KMS-11 (cell line): ENCODE results near the gene NRXN3.

Experiments used
- H2AFZ ChIP-seq: fragments of 200-600 bp; sonication (generic); 2 replicates; pipeline ENCODE4 v1.6.1; 2016; ENCODE audit warnings: antibody characterized with exemption, mixed run types, low read depth
- H3K27ac ChIP-seq: fragments of 200-600 bp; sonication (generic); 2 replicates; pipeline ENCODE4 v1.6.1; 2016; ENCODE audit warnings: mild to moderate bottlenecking, mixed run types
- H3K27me3 ChIP-seq: fragments of 200-600 bp; sonication (generic); 2 replicates; pipeline ENCODE4 v1.6.1; 2017; ENCODE audit warnings: mild to moderate bottlenecking, low read depth, mixed run types, moderate library complexity; ENCODE audit not compliant: insufficient read depth
- H3K36me3 ChIP-seq: fragments of 200-600 bp; sonication (generic); 2 replicates; pipeline ENCODE4 v1.6.1; 2017; ENCODE audit warnings: mild to moderate bottlenecking, mixed run types; ENCODE audit not compliant: insufficient read depth
- H3K4me1 ChIP-seq: fragments of 200-600 bp; sonication (generic); 2 replicates; pipeline ENCODE4 v1.6.1; 2016; ENCODE audit warnings: mild to moderate bottlenecking, low read depth, mixed run types; ENCODE audit not compliant: poor library complexity, severe bottlenecking
- H3K4me2 ChIP-seq: fragments of 200-600 bp; sonication (generic); 2 replicates; pipeline ENCODE4 v1.7.0; 2016; ENCODE audit warnings: mild to moderate bottlenecking, mixed run types
- H3K4me3 ChIP-seq: fragments of 200-600 bp; sonication (generic); IDR thresholded peaks from 2 replicates; pipeline ENCODE4 v1.6.1; 2017; ENCODE audit warnings: low read depth, low read length, mixed read lengths; ENCODE audit not compliant: insufficient read depth
- H3K79me2 ChIP-seq: fragments of 200-600 bp; sonication (generic); 2 replicates; pipeline ENCODE4 v1.6.1; 2016; ENCODE audit warnings: low read depth, mixed run types; ENCODE audit not compliant: insufficient read depth
- H3K9ac ChIP-seq: fragments of 200-600 bp; sonication (generic); 2 replicates; pipeline ENCODE4 v1.6.1; 2016; ENCODE audit warnings: mild to moderate bottlenecking, mixed run types
- H4K20me1 ChIP-seq: fragments of 200-600 bp; sonication (generic); 2 replicates; pipeline ENCODE4 v1.6.1; 2016; ENCODE audit warnings: mild to moderate bottlenecking, mixed run types; ENCODE audit not compliant: insufficient read depth
- TF ChIP-seq, protein P1 (sequence below): fragments of 200-600 bp; sonication (generic); conservative IDR thresholded peaks from 2 replicates; pipeline ENCODE4 v1.6.1; 2017; ENCODE audit warnings: low read depth, mild to moderate bottlenecking, antibody characterized with exemption, low read length, moderate library complexity, mixed read lengths

Gene NRXN3

DNA sequence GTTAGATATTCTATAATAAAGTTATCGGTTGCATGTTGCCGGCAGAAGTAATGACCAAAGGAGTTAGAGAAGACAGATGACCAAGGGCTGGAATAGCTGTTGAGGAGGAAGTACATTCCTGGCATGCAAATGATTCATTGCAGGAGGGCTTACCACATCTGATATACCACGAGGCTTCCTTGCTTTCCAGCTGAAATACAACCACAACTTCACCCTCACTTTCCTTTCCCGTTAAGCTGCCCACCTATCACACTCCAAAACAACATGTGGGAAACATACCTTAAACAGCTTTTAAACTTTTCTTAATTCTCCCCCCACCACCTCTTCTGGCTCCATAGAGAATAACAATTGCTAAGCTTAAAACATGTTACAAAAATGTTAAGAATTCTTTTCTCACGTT, 594.1 kb downstream of the NRXN3 start:
- Histone ChIP-seq H3K9ac (no peak overlapping the region), H3K79me2 (no peaks in the 10 kb centered on the region), H3K36me3 (no peaks in the 10 kb centered on the region), H2AFZ (no peak overlapping the region), H3K4me1 (no peaks in the 10 kb centered on the region), H3K4me2 (no peak overlapping the region), H4K20me1 (no peaks in the 10 kb centered on the region), H3K27me3 (no peaks in the 10 kb centered on the region), H3K4me3 (no peak overlapping the region), H3K27ac (no peak overlapping the region)
- TF ChIP-seq, protein P1, sequence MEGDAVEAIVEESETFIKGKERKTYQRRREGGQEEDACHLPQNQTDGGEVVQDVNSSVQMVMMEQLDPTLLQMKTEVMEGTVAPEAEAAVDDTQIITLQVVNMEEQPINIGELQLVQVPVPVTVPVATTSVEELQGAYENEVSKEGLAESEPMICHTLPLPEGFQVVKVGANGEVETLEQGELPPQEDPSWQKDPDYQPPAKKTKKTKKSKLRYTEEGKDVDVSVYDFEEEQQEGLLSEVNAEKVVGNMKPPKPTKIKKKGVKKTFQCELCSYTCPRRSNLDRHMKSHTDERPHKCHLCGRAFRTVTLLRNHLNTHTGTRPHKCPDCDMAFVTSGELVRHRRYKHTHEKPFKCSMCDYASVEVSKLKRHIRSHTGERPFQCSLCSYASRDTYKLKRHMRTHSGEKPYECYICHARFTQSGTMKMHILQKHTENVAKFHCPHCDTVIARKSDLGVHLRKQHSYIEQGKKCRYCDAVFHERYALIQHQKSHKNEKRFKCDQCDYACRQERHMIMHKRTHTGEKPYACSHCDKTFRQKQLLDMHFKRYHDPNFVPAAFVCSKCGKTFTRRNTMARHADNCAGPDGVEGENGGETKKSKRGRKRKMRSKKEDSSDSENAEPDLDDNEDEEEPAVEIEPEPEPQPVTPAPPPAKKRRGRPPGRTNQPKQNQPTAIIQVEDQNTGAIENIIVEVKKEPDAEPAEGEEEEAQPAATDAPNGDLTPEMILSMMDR: no peak

DNA sequence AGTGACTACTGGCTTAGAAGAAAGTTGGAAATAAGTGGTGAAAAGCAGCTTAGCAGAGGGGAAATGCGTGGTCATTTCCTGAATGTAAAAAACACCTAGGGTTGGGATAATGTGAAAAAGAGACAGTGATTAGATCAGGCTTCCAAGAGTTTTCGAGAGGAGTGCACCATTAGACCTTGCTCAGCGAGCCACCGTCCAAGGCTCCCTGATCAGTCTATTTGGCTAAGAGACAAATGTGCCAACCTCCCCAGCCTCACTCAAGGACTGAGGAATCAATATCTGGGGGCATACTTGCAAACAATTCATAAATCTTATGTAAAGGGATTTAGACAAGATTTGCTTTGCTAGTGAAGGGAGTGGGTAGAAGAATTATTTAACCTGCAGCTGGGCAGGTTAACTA, 594.5 kb downstream of the NRXN3 start:
- Histone ChIP-seq H3K36me3 (no peaks in the 10 kb centered on the region), H3K79me2 (no peaks in the 10 kb centered on the region), H3K27me3 (no peaks in the 10 kb centered on the region), H3K4me2 (no peak overlapping the region), H2AFZ (no peak overlapping the region), H3K9ac (no peak overlapping the region), H4K20me1 (no peaks in the 10 kb centered on the region), H3K4me3 (no peak overlapping the region), H3K27ac (no peak overlapping the region), H3K4me1 (no peaks in the 10 kb centered on the region)
- TF ChIP-seq, protein P1: no peak

DNA sequence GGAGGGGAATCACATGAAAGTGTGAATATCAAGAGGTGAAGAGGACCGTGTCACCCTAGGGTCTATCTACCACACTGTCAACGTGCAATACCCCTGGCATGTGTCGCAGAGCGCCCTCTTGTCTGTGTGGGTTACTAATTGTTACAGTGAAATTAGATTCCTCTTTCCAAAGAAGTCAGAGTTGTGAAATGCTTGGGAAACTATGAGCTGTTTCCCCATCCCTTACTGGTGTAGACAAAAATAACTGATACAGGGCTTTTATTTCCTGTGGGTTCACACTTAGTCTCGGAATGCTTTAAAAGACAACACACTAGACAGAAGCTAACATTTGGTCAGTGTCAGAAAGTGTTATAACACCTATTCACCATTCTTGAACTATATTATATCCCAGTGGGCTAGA, 597.3 kb downstream of the NRXN3 start:
- H3K9ac ChIP-seq: no peak overlapping the region
- H3K4me1 ChIP-seq: no peaks in the 10 kb centered on the region
- no peaks in the 10 kb centered on the region for H3K79me2 ChIP-seq
- no peak overlapping the region for H3K4me2 ChIP-seq
- no peaks in the 10 kb centered on the region for H4K20me1 ChIP-seq
- TF ChIP-seq, protein P1: no peak
- H3K36me3 ChIP-seq: no peaks in the 10 kb centered on the region
- no peaks in the 10 kb centered on the region for H3K27me3 ChIP-seq
- H2AFZ ChIP-seq: no peak overlapping the region
- no peak overlapping the region for H3K4me3 ChIP-seq
- no peak overlapping the region for H3K27ac ChIP-seq

DNA sequence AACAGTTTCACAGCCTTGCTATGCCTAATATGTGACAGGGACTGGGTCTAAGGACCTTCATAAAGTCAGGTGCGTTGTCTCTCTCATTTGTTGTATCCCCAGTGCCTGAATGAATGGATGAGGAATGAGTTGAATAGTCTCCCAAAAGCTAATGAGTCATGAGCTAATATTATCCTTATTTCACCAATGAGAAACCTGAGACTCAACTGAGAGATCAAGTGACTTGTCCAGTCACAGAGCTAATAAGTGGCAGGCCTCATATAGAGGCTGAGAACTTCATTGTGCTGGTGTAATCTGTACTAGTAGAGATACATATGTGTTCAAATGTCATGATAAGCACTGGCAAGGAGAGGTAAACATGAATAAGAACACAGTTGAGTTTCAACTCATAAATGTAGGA, 612.4 kb downstream of the NRXN3 start:
- no peaks in the 10 kb centered on the region for H3K4me1 ChIP-seq
- H2AFZ ChIP-seq: no peak overlapping the region
- no peaks in the 10 kb centered on the region for H4K20me1 ChIP-seq
- H3K27me3 ChIP-seq: no peaks in the 10 kb centered on the region
- H3K4me2 ChIP-seq: no peak overlapping the region
- no peaks in the 10 kb centered on the region for H3K36me3 ChIP-seq
- H3K79me2 ChIP-seq: no peaks in the 10 kb centered on the region
- TF ChIP-seq, protein P1: no peak
- H3K4me3 ChIP-seq: no peak overlapping the region
- no peak overlapping the region for H3K27ac ChIP-seq
- H3K9ac ChIP-seq: no peak overlapping the region

DNA sequence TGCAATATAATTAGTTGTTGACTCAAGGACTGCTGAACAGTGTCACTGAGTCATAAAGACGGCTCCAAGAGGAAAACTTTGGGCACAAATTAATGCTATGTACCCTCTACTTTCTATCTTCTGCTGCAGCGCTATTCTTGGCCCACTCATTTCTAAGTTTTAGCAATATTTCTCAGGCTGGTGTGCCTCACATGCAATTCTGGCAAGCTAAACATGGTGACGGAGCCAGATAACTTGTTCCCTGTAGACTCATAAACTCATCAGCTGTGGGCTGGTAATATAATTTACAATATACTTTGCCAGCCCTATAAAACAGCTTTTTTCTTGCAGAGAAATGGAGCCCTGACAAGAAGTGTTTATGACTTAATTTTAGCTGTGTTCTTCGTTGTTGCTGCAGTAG, 615.1 kb downstream of the NRXN3 start:
- H4K20me1 ChIP-seq: no peaks in the 10 kb centered on the region
- H3K36me3 ChIP-seq: no peaks in the 10 kb centered on the region
- H3K4me3 ChIP-seq: no peak overlapping the region
- H2AFZ ChIP-seq: no peak overlapping the region
- TF ChIP-seq, protein P1: no peak
- no peaks in the 10 kb centered on the region for H3K4me1 ChIP-seq
- no peaks in the 10 kb centered on the region for H3K79me2 ChIP-seq
- no peaks in the 10 kb centered on the region for H3K27me3 ChIP-seq
- H3K9ac ChIP-seq: no peak overlapping the region
- H3K27ac ChIP-seq: no peak overlapping the region
- no peak overlapping the region for H3K4me2 ChIP-seq
